H9 (cell line): Measurements from ENCODE around the gene RPL27. TPM values are rescaled to one million over a fixed set of nuclear protein-coding genes. Genes with fewer than 3 reads are reported as not detected.

Source experiments
- DNase-seq: peaks from one replicate; pipeline ENCODE4 v3.0.0-alpha.2; 2017
- H2AFZ ChIP-seq: one replicate; pipeline ENCODE4 v1.6.1; 2013; ENCODE audit warnings: mild to moderate bottlenecking, low read length, control low read depth, moderate library complexity
- H2AK5ac ChIP-seq: 2 replicates; pipeline ENCODE4 v1.6.1; 2013; ENCODE audit warnings: low read length, control low read depth, mixed read lengths; ENCODE audit not compliant: insufficient read length
- H2BK120ac ChIP-seq: one replicate; pipeline ENCODE4 v1.6.1; 2013; ENCODE audit warnings: low read depth, mild to moderate bottlenecking, low read length, control low read depth, inconsistent platforms; ENCODE audit not compliant: poor library complexity, severe bottlenecking
- H2BK12ac ChIP-seq: 2 replicates; pipeline ENCODE4 v1.6.1; 2013; ENCODE audit warnings: low read length, control low read depth, mixed read lengths, low read depth; ENCODE audit not compliant: insufficient read length
- H2BK15ac ChIP-seq: 2 replicates; pipeline ENCODE4 v1.6.1; 2013; ENCODE audit warnings: low read depth, low read length, control low read depth
- H2BK20ac ChIP-seq: one replicate; pipeline ENCODE4 v1.6.1; 2013; ENCODE audit warnings: low read depth, mild to moderate bottlenecking, low read length, control low read depth, inconsistent platforms; ENCODE audit not compliant: poor library complexity, severe bottlenecking
- H2BK5ac ChIP-seq: 2 replicates; pipeline ENCODE4 v1.6.1; 2013; ENCODE audit warnings: low read length, control low read depth, mixed read lengths; ENCODE audit not compliant: insufficient read length
- H3K14ac ChIP-seq: 2 replicates; pipeline ENCODE4 v1.6.1; 2013; ENCODE audit warnings: low read length, control low read depth; ENCODE audit not compliant: insufficient read depth
- H3K18ac ChIP-seq: 2 replicates; pipeline ENCODE4 v1.6.1; 2013; ENCODE audit warnings: low read depth, mild to moderate bottlenecking, mixed read lengths, low read length, control low read depth; ENCODE audit not compliant: insufficient read length
- H3K23ac ChIP-seq: 2 replicates; pipeline ENCODE4 v1.6.1; 2013; ENCODE audit warnings: low read length, control low read depth, mixed read lengths, low read depth; ENCODE audit not compliant: insufficient read length
- H3K23me2 ChIP-seq: 2 replicates; pipeline ENCODE4 v1.6.1; 2013; ENCODE audit warnings: low read depth, mild to moderate bottlenecking, mixed read lengths, low read length, control low read depth; ENCODE audit not compliant: insufficient read length, poor library complexity, severe bottlenecking
- H3K27ac ChIP-seq: 2 replicates; pipeline ENCODE4 v1.5.1; 2013; ENCODE audit warnings: low read length, control low read depth, mixed read lengths, low read depth; ENCODE audit not compliant: insufficient read length
- H3K27me3 ChIP-seq: 2 replicates; pipeline ENCODE4 v1.6.1; 2013; ENCODE audit warnings: low read length, control low read depth, inconsistent platforms; ENCODE audit not compliant: insufficient read depth
- H3K4ac ChIP-seq: 2 replicates; pipeline ENCODE4 v1.6.1; 2013; ENCODE audit warnings: low read depth, mild to moderate bottlenecking, control low read depth, inconsistent platforms, low read length, moderate library complexity
- H3K4me1 ChIP-seq: 2 replicates; pipeline ENCODE4 v1.6.1; 2013; ENCODE audit warnings: low read length, control low read depth, inconsistent platforms; ENCODE audit not compliant: insufficient read depth
- H3K4me2 ChIP-seq: 2 replicates; pipeline ENCODE4 v1.6.1; 2013; ENCODE audit warnings: low read length, control low read depth, mixed read lengths; ENCODE audit not compliant: insufficient read length, insufficient read depth
- H3K56ac ChIP-seq: 2 replicates; pipeline ENCODE4 v1.6.1; 2013; ENCODE audit warnings: low read depth, mild to moderate bottlenecking, mixed read lengths, low read length, control low read depth; ENCODE audit not compliant: insufficient read length
- H3K79me1 ChIP-seq: 2 replicates; pipeline ENCODE4 v1.6.1; 2013; ENCODE audit warnings: low read depth, mild to moderate bottlenecking, moderate library complexity, low read length, control low read depth, inconsistent platforms; ENCODE audit not compliant: insufficient read depth, poor library complexity, severe bottlenecking
- H3K79me2 ChIP-seq: 2 replicates; pipeline ENCODE4 v1.6.1; 2013; ENCODE audit warnings: low read length, control low read depth, inconsistent platforms; ENCODE audit not compliant: insufficient read depth
- H3K9ac ChIP-seq: 2 replicates; pipeline ENCODE4 v1.6.1; 2013; ENCODE audit warnings: low read length, control low read depth, mixed read lengths; ENCODE audit not compliant: insufficient read length; ENCODE audit errors: extremely low read depth
- H3K9me3 ChIP-seq: one replicate; pipeline ENCODE4 v1.6.1; 2013; ENCODE audit warnings: low read depth, low read length, inconsistent platforms; ENCODE audit not compliant: control insufficient read depth
- H3T11ph ChIP-seq: one replicate; pipeline ENCODE4 v1.6.1; 2013; ENCODE audit warnings: mild to moderate bottlenecking, low read length, control low read depth, inconsistent platforms
- H4K20me1 ChIP-seq: one replicate; pipeline ENCODE4 v1.6.1; 2013; ENCODE audit not compliant: control insufficient read depth, insufficient read length, insufficient read depth
- H4K5ac ChIP-seq: 2 replicates; pipeline ENCODE4 v1.6.1; 2013; ENCODE audit warnings: low read depth, mild to moderate bottlenecking, mixed read lengths, low read length, control low read depth; ENCODE audit not compliant: insufficient read length
- H4K8ac ChIP-seq: replicated peaks from 2 replicates; pipeline ENCODE4 v1.6.1; 2013; ENCODE audit warnings: low read length, control low read depth, mixed read lengths, low read depth; ENCODE audit not compliant: insufficient read length
- H4K91ac ChIP-seq: 2 replicates; pipeline ENCODE4 v1.6.1; 2013; ENCODE audit warnings: low read depth, mild to moderate bottlenecking, moderate library complexity, mixed read lengths, low read length, control low read depth; ENCODE audit not compliant: insufficient read length
- H3K27ac Mint-ChIP-seq, 3 experiments: 2 replicates in 2 of 3; 3 replicates in 1 of 3; pipeline ENCODE4 v1.8.0; 2020 to 2021; ENCODE audit warnings: mixed read lengths in 3 of 3, mild to moderate bottlenecking in 1 of 3, moderate library complexity in 1 of 3
- H3K27me3 Mint-ChIP-seq: 2 replicates; pipeline ENCODE4 v1.8.0; 2021; ENCODE audit warnings: low read depth, mild to moderate bottlenecking, moderate library complexity, mixed read lengths
- H3K36me3 Mint-ChIP-seq, 3 experiments: 2 replicates in 2 of 3; 3 replicates in 1 of 3; pipeline ENCODE4 v1.8.0; 2020 to 2021; ENCODE audit warnings: low read depth in 3 of 3, mixed read lengths in 3 of 3; ENCODE audit not compliant: insufficient read depth in 1 of 3
- H3K4me1 Mint-ChIP-seq, 2 experiments: 2 replicates each; pipeline ENCODE4 v1.8.0; 2020; ENCODE audit warnings: mixed read lengths in 2 of 2
- H3K4me3 Mint-ChIP-seq, 2 experiments: 2 replicates in 1 of 2; 3 replicates in 1 of 2; pipeline ENCODE4 v1.8.0; 2020 to 2021; ENCODE audit warnings: mild to moderate bottlenecking in 2 of 2, mixed read lengths in 2 of 2, moderate library complexity in 1 of 2
- H3K9me3 Mint-ChIP-seq, 2 experiments: 2 replicates in 1 of 2; 3 replicates in 1 of 2; pipeline ENCODE4 v1.8.0; 2020; ENCODE audit warnings: mild to moderate bottlenecking in 2 of 2, mixed read lengths in 2 of 2, moderate library complexity in 1 of 2
- WGBS: extraction: QIAGEN DNeasy Blood & Tissue Kit; methylation state at CpG from one replicate; pipeline ENCODE4 v1.1.7; 2013; ENCODE audit warnings: missing lambda C conversion rate, low lambda C conversion rate, mixed read lengths; ENCODE audit not compliant: insufficient read length; ENCODE audit errors: extremely low coverage; 5-methylcytosine and 5-hydroxymethylcytosine counted together
- total RNA-seq: library from RNA; stranded (reverse); gene quantifications from 2 replicates; pipeline ENCODE4 v1.2.1, GENCODE V29; 2021
- TF ChIP-seq, protein P1 (sequence below): fragments of 200-600 bp; sonication (generic); conservative IDR thresholded peaks from 3 replicates; pipeline ENCODE4 v1.8.0; 2021; ENCODE audit warnings: antibody characterized with exemption, mild to moderate bottlenecking

Gene RPL27
- total RNA-seq, 1 experiment from 2014 or later: 1,514 TPM

DNA sequence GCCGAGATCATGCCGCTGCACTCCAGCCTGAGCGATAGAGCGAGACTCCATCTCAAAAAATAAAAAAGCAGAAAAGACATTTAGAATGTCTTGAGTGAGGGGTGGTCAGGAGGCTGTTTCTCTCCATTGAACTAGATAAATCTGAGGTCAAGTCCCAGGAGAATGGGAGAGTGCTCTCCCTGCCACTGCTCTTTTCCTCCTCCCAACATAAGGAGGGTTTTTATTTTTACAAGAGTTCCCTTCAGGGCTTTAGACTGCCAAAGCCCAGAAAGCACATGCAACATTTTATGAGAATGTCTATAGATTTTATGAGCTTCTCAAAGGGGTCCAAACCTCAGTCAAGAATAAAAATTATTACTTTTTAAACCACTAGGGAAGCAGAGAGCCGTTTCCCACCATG is 28.4 kb downstream of the RPL27 start:
- no peak overlapping the region for H2BK12ac ChIP-seq
- no CpG with 5 or more reads among the region's 5 CpGs for WGBS
- no peak overlapping the region for H2BK20ac ChIP-seq
- H4K91ac ChIP-seq: no peak overlapping the region
- no peaks in the 10 kb centered on the region for H3K79me1 ChIP-seq
- peak overlapping the region; percentile 75 to 98 for H3K4me3 Mint-ChIP-seq
- H3K4me1 ChIP-seq: peaks cover 10% of the 10 kb centered on the region; the same call in 1 of the 2 replicates
- no peak overlapping the region for H3K4ac ChIP-seq
- no peak overlapping the region for H3K18ac ChIP-seq
- no peak overlapping the region for H3K27ac ChIP-seq
- H2AFZ ChIP-seq: no peak overlapping the region
- H2BK5ac ChIP-seq: no peak overlapping the region
- H3K27me3 Mint-ChIP-seq: no peaks in the 10 kb centered on the region
- peaks cover 42 to 49% of the 10 kb centered on the region in 2 experiments for H3K4me1 Mint-ChIP-seq
- no peak for DNase-seq
- no peak overlapping the region for H3K14ac ChIP-seq
- H3K9me3 ChIP-seq: no peaks in the 10 kb centered on the region
- H3K9ac ChIP-seq: no peak overlapping the region
- H3K9me3 Mint-ChIP-seq: no peaks in the 10 kb centered on the region
- H2AK5ac ChIP-seq: no peak overlapping the region
- H3K23me2 ChIP-seq: peaks cover 12% of the 10 kb centered on the region
- TF ChIP-seq, protein P1, sequence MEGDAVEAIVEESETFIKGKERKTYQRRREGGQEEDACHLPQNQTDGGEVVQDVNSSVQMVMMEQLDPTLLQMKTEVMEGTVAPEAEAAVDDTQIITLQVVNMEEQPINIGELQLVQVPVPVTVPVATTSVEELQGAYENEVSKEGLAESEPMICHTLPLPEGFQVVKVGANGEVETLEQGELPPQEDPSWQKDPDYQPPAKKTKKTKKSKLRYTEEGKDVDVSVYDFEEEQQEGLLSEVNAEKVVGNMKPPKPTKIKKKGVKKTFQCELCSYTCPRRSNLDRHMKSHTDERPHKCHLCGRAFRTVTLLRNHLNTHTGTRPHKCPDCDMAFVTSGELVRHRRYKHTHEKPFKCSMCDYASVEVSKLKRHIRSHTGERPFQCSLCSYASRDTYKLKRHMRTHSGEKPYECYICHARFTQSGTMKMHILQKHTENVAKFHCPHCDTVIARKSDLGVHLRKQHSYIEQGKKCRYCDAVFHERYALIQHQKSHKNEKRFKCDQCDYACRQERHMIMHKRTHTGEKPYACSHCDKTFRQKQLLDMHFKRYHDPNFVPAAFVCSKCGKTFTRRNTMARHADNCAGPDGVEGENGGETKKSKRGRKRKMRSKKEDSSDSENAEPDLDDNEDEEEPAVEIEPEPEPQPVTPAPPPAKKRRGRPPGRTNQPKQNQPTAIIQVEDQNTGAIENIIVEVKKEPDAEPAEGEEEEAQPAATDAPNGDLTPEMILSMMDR: no peak
- no peaks in the 10 kb centered on the region; the same call in 1 of the 2 replicates for H3K79me2 ChIP-seq
- no peak overlapping the region for H2BK15ac ChIP-seq
- H3K36me3 Mint-ChIP-seq: peaks cover 10 to 30% (median 25%) of the 10 kb centered on the region in 3 experiments; a peak in 6 of 7 replicates
- H3K23ac ChIP-seq: no peak overlapping the region
- no peaks in the 10 kb centered on the region for H4K20me1 ChIP-seq
- no peak overlapping the region for H3K4me2 ChIP-seq
- no peak overlapping the region for H3K56ac ChIP-seq
- H3K27ac Mint-ChIP-seq: no peak overlapping the region; a peak in 1 of 7 replicates
- H3T11ph ChIP-seq: no peak overlapping the region
- H4K5ac ChIP-seq: no peak overlapping the region
- no peaks in the 10 kb centered on the region for H3K27me3 ChIP-seq
- H4K8ac ChIP-seq: no peak overlapping the region
- no peak overlapping the region for H2BK120ac ChIP-seq
